GM19193 (cell line): Measurements from ENCODE around the gene PDE6B.

Experiments
- POLR2A ChIP-seq: IDR thresholded peaks from 4 replicates; pipeline ENCODE4 v1.6.1; 2011; ENCODE audit not compliant: insufficient read depth, insufficient read length; ENCODE audit errors: extremely low read depth

The PDE6B gene

DNA sequence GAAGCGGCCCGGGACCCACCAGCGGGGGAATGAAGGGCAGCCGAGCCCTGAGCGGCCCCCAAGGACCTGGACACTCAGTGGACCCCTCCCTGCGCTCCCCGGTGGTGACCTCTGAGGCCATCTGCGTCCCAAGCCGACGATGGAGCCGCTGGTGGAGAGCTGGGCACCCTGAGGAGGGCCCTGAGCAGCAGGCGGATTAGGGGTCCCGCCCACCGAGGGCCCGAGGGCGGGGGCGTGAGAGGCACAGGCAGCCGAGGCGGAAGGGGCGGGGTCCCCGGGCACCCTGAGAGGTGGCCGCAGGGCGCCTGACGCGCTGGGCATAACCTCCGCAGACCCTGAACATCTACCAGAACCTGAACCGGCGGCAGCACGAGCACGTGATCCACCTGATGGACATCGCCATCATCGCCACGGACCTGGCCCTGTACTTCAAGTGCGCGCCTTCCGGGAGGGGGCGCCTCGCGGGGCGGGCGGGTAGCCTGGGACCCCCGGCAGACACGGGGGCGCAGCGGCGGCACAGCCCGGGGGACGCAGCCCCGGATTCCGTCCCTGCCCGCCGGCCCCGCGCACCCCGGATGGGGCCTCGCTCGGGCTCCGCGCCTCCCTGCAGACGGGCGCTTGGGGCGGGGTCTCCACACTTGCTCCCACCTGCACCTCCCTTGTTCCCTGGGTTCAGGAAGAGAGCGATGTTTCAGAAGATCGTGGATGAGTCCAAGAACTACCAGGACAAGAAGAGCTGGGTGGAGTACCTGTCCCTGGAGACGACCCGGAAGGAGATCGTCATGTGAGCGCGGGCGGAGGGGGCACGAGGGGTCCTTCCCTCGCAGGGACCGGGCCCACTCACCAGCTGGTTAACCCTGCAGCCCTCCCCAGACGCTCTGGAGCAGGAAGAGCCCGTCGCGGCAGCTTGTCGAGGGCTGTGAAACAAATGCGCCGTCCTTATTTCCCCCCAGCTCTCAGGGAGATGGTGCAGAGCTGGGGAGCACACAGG, 38.4 kb downstream of the PDE6B start:
- TF ChIP-seq POLR2A = peak; percentile 27

DNA sequence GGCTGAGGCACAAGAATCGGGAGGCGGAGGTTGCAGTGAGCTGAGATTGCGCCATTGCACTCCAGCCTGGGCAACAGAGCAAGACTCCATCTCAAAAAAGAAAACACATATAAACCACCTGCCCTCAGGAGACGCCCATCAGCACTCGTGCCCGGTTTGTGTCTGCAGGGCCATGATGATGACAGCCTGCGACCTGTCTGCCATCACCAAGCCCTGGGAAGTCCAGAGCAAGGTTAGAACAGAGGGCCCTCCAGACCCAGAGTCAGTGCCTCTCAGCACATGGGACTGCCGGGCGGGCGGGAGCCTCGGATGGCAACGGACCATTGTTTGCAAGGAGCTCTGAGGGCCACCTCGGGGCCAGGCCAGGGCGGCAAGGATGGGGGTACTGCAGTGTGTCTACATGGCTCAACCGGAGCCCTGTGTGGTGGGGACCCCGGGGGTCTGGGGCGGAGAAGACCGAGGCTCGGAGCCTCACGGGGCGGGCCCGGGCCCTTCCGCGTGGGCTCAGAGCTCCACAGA, 39.4 kb downstream of the PDE6B start:
- TF ChIP-seq POLR2A = no peak

DNA sequence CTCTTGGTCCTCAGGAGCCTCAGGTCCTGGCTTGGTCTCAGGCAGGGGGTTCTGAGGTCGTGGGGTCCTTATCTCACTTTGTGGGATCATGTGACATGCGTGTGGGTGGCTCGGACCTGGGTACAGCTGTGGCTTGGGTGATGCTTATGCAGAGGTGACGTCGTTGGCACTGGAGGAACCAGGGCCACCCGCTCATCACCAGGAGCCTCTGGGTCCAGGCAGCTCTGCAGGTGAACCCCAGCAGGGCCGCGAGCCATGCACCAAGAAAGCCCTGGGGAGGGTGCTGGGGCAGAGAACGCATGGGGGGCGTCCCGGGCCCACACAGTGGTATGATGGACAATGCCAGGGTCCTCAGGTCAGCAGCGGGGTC, 40.0 kb downstream of the PDE6B start:
- no peak for TF ChIP-seq POLR2A

DNA sequence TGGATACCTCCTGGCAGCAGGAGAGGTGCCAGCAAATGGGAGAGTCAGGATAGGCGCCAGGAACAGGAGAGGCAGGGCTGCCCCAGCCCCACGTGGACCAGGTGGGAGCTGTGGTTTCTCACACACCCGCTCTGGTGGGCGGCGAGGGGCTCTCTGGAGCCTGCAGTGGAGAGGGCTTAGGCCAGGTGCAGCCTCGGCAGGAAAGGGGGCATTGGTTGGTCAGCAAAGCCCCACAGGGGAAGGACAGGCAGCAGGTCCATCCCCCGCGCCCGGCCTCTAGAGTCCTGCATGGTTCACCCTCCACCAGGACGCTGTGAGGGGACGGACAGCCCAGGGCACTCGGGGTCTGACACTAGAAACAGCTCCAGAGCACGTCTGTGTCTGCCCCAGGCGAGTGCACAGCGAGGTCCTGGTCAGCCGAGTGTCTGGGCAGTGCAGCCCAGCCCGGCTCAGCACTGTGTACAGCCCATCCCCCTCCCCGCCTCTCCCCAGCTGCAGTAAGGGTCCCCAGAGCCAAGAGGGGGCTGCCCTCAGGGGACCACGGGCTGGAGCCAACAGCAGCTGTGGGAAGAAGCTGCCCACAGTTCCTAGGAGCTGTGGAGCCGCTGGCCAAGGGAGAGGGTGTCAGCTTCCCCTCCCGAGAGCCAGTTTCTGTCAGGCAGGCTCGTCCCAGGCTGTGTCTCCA, 40.5 kb downstream of the PDE6B start:
- no peak for TF ChIP-seq POLR2A

DNA sequence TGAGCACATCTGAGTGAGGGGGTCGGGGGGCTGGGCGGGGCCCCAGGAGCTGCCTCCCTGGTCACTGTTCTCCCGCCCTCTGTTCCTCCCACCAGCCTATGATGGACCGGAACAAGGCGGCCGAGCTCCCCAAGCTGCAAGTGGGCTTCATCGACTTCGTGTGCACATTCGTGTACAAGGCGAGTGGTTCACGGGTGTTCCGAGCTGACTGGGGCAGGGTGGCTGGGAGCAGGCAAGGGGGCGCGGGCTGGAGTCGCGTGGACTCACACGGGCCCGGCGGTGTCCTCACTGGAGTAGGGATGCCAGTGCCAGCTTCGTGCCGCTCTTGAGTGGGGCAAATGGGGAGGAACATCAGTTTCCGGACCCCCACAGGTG, 41.0 kb downstream of the PDE6B start:
- no peak for TF ChIP-seq POLR2A

DNA sequence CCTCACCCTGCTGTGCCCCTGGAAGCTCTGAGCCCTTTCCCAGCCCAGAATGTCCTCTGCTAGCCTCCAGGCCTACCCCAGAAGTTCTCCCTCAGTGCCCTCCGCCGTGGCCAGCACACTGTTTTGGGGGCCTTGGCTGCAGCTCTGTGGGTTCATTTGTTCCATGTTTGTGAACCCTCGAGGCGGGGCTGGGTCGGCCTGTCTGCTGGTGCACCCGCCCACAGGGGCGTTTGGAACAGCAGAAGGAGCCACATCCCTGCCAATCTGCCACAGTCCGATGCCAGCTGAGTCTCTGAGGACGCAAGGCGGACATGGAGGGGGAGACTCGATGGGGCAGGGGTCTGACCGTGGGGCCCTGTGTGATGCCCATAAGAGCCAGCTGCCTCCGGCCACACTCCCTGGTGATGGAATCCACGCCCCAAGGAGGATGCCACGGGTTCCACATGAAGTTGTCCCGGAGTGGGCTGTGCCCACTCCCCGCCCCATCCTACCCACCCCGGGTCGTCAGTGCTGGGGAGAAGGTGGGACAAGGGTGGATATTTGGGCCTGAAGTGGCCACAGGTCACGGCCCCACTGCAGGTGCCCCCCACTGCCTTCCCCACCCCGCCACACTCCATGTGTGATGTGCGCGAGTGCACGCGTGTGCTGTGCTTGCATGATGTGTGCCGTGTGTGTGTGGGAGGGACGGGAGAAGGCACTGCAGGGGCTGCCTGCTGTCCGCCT, 41.6 kb downstream of the PDE6B start:
- TF ChIP-seq POLR2A = no peak

DNA sequence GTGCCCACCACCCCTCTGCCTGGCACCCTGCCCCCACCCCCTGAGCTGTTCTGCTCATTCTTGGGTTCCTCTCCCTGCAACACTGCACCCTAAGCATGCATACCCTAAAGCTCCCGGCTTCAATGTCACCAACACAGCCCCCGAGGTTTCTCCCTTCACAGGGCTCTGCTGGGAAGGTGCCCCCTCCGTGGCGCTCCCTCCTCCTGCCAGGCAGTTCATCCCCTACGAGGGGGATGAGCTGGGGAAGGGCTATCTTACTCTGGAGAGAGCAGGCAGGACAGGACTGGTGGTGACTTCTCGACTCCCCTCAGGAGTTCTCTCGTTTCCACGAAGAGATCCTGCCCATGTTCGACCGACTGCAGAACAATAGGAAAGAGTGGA, 42.2 kb downstream of the PDE6B start:
- no peak for TF ChIP-seq POLR2A

DNA sequence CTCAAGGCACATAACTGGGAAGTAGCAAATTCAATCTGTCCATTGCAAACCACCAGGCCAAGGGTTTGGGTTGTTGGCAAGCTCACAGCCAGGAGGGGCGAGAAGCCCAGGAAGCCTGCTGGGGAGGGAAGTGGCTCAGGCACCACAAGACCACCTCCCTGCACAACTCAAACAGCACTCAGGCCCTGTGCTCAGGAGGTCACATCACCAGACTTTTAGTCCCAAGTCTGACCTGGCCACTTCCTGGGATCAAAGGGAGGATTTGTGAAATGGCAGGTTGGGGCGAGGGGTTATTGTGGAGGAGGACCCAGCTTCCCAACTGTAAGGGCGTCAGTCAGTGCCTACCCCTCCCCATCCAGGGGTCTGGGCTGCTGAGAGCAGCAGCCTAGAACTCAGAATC, 46.4 kb downstream of the PDE6B start:
- TF ChIP-seq POLR2A = no peak

DNA sequence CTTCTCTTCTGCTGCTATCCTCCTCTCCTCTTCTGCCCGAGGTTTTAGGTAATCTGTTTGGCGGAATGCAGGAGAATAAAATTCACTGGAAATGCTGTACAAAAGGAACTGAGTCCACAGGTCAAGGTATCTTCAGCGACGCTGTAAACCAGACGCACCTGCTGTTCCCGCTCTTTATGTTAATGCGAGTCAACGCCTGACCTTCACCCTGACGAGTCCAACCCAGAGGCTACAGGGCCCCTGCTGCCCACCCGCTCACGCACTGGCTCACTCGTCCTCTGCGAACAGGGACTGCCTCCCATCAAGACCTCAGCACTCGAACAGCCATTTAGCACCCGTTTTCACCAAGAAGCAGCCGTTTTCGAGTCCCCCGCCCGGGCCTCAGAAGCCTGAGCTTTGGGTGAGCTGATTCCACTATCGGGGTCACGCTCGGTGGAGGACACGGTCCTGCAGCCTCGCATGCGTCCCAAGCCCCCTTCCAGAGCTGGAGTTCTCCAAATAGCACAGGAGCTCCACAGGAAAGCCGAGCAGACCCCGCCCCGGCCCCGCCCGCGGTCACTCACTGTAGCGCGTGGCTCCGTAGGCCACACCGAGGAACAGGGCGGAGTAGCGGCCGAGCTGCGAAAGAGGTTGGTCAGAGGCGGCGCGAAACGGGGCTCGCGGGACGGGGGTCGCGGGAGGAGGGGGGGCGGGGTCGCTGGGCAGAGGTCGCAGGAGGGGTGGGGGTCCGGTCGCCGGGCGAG, 48.1 kb downstream of the PDE6B start:
- no peak for TF ChIP-seq POLR2A

DNA sequence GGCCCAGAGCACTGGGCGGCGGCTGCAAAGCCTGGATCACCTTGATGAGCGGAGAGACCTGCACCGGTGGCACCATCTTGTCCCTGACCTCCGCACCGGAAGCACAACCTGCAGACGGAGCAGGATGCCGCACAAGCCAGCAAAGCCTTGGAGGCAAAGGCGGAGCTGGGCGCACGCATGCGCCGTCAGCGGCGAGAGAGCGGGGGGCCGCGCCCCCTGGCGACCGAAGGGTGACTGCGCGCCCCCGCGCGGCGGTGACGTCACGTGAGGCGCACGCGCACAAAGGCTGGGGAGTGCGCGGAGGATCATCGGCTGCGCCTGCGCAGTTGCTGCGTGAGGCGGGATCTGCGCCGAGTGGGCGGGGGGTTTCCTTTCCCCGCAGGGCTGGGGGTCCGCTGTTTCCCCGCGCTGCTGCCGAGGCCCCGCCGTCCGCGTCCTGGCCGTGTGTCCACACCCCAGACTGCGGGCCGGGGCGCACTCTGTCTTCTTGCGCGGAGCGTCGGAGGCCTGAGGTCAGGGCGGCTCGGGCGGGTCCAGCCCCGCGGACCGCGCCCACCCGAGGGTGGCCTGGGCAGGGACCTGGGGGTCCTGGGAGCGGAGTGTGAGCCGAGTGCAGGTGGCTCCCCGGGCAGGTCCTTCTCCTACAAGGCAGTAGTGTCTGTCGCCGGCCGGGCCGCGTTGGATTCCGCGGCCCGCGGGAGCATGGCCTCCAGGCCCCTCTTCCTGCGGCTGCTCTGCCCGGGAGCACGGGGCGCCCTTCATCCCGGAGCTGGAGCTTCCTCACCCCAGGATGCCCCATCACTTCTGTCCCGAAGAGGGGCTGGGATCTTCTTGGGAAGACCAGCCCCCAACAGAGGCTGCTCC, 49.0 kb downstream of the PDE6B start, which contains the start of the genes ATP5ME and MYL5:
Gene ATP5ME, minus strand, starts transcription at position 105 of the 864 bp plus-strand sequence. Its CDS starts 29 bp downstream, at position 76.
Gene MYL5, plus strand, starts transcription at position 371 of the 864 bp plus-strand sequence. CDS start 3,485 bp downstream, outside the sequence.
- peak; percentile 88 for TF ChIP-seq POLR2A

DNA sequence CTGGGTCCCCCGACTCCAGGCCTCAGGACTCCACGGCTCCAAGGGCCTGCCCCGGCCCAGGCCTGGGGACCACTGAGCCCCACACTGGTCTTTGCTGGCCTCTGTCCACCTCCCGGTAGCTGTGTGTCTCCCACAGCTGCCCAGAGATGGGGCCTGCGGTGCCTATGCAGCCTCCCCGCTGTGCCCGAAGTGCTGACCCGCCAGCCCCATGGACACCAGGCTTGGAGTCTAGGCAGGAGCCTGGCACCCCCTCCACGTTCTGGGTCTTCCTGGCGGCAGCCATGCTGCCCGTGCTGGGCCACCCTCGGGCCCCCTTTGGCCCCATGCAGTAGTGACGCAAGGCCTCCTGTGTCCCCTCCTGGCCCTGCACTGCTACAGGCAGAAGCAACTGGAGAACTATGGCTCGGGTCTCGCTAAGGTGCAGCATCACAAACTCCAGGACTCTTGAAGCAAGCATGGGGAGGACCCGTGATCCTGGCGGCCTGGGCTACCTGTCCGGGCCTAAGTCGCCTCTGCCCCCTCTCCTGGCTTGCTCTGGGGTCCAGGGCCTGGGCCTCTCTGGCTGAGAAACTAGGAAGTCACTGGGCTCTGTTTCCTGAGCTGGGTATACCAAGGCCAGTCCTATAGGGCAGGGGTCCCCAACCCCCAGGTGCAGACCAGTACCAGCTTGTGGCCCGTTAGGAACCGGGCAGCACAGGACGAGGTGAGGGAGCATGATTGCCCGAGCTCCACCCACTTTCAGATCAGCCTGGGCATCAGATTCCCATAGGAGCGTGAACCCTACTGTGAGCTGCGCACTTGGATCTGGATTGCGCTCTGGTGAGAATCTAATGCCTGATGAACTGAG, 49.9 kb downstream of the PDE6B start:
- no peak for TF ChIP-seq POLR2A

DNA sequence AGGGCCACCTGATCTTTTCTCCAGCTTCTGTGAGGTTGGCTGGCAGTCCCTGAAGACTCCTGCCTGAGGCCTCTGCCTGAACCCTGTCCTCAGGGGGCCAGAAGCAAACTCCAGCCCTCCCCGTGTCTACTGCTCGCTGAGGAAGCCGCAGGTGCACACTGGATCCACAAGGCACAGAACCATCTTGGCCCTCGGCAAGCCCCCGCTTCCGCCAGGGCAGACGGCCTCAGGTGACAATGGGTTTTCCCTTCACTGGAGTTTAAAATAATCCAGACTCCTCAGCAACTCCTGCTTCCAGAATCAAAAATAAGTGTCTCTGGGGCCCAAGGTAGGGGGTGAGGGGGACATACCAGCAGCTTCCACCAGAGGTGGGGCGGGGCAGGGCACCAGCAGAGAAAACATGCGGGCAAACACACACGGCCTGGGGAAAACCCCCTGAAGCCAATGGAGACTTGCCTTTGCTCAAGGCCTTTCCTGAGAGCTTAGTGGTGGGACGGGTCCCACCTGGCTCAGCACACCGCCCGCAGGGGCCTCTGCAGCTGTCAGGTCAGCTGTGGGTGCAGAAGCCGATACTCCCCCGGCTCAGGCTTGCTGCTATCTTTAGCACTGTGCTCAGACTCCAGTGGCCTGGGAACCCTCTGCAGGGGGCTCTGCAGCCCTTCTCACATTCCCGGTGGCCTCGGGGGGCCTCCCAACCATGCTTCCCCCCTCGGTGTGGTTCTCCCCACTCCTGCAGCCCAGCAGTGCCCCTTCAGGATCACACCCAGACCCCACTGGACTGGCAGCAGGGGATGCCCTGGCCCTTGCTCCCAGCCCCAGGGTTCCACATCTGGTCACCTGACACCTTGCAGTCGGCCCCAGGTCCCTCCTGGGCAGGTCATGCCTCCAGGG, 50.9 kb downstream of the PDE6B start:
- peak; percentile 23 for TF ChIP-seq POLR2A

DNA sequence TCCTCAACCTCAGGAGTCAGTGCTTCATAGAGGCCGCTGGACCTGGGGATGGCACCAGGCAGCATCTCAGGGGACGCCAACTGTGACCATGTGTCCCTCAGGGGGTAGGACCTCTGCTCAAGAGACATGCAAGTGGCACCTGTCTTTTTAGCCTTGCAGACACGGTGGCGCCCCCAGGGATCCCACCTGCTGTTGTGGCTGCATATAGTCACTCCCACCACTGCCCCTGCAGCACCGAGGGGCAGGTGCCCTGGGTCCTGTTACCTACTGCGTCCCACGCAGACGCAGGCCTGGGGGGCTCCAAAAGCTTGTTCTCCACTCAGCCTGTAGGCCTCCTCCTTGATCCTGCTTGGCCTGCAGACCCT, 51.5 kb downstream of the PDE6B start:
- TF ChIP-seq POLR2A = no peak
